Embryonic facial prominence (tissue), 1 donor: Measurements from ENCODE around the gene TMEM150C.
"Not testable (repeated sequence)": the region's sequence is repeated elsewhere in the genome, so short reads cannot be mapped to it uniquely, and the experiment has no call there.

Source experiments
- DNase-seq: peaks from one replicate; pipeline ENCODE4 v3.0.0-alpha.2; 2016; ENCODE audit errors: extremely low spot score

TMEM150C gene

GRCh38 chr4:82569076-82569475 lies 7.3 kb upstream of the TMEM150C start:
- DNase-seq = no peak

GRCh38 chr4:82567444-82567843 lies 5.7 kb upstream of the TMEM150C start:
- no peak for DNase-seq

GRCh38 chr4:82562564-82562854 lies 721 bp upstream of the TMEM150C start:
- no peak for DNase-seq

- no peak for DNase-seq
Observed at GRCh38 chr4:82560853-82561785, 669 bp downstream of the TMEM150C start.

GRCh38 chr4:82559735-82560120 lies 2.1 kb downstream of the TMEM150C start:
- no peak for DNase-seq

- DNase-seq = not testable (repeated sequence)
Observed at GRCh38 chr4:82559090-82559734, 2.6 kb downstream of the TMEM150C start.

GRCh38 chr4:82555276-82555675 lies 6.5 kb downstream of the TMEM150C start:
- no peak for DNase-seq

- DNase-seq = no peak
Observed at GRCh38 chr4:82553020-82553419, 8.8 kb downstream of the TMEM150C start.

- DNase-seq = no peak
Observed at GRCh38 chr4:82551734-82552133, 10.1 kb downstream of the TMEM150C start.

- DNase-seq = not testable (repeated sequence)
Observed at GRCh38 chr4:82547850-82548249, 13.9 kb downstream of the TMEM150C start.

GRCh38 chr4:82543131-82543530 lies 18.7 kb downstream of the TMEM150C start:
- no peak for DNase-seq

- no peak for DNase-seq
Observed at GRCh38 chr4:82542642-82543041, 19.1 kb downstream of the TMEM150C start.

- no peak for DNase-seq
Observed at GRCh38 chr4:82529322-82529721, 32.5 kb downstream of the TMEM150C start.

GRCh38 chr4:82528868-82529267 lies 32.9 kb downstream of the TMEM150C start:
- no peak for DNase-seq

- DNase-seq = no peak
Observed at GRCh38 chr4:82528074-82528473, 33.7 kb downstream of the TMEM150C start.

GRCh38 chr4:82525307-82525911 lies 36.4 kb downstream of the TMEM150C start:
- DNase-seq = no peak

GRCh38 chr4:82524570-82525152 lies 37.1 kb downstream of the TMEM150C start:
- DNase-seq = no peak

GRCh38 chr4:82523179-82523578 lies 38.6 kb downstream of the TMEM150C start:
- no peak for DNase-seq

- no peak for DNase-seq
Observed at GRCh38 chr4:82522472-82522871, 39.3 kb downstream of the TMEM150C start.

- no peak for DNase-seq
Observed at GRCh38 chr4:82521283-82521682, 40.5 kb downstream of the TMEM150C start.

- DNase-seq = no peak
Observed at GRCh38 chr4:82519776-82520175, 42.0 kb downstream of the TMEM150C start.

- no peak for DNase-seq
Observed at GRCh38 chr4:82519072-82519471, 42.7 kb downstream of the TMEM150C start.
